Smooth muscle cell of trachea (primary cell): ENCODE measurements around the gene ATAD3A. TPM values are rescaled to one million over a fixed set of nuclear protein-coding genes. Genes with fewer than 3 reads are reported as not detected.

Source experiments
- total RNA-seq: library from RNA; depleted of rRNA; stranded (reverse); fragments of >200 nt; gene quantifications from 2 replicates; pipeline ENCODE4 v1.2.1, GENCODE V29; 2014

ATAD3A gene
- total RNA-seq: 25.1 and 32.7 TPM in 2 replicates

GRCh38 chr1:1511533-1512285 lies at the start of gene ATAD3A:
Gene ATAD3A (plus strand): TSS chr1:1512162. CDS start chr1:1512269, 107 bp downstream.

GRCh38 chr1:1471389-1472052 lies 40.4 kb upstream of the ATAD3A start, which contains the start of gene ATAD3B:
Gene ATAD3B (plus strand): TSS chr1:1471765. CDS start chr1:1471885, 120 bp downstream.

GRCh38 chr1:1540090-1540817 lies 28.3 kb downstream of the ATAD3A start, which contains the start of gene TMEM240:
Gene TMEM240 (minus strand): TSS chr1:1540624. CDS start chr1:1540346, 278 bp downstream.

GRCh38 chr1:1574721-1575537 lies 63.0 kb downstream of the ATAD3A start, which contains the start of gene SSU72:
Gene SSU72 (minus strand): TSS chr1:1574863. CDS start chr1:1574557, 306 bp downstream.

Other genes starting within 250 kb of the ATAD3A start
- gene UBE2J2, start 238.3 kb upstream of the ATAD3A start, total RNA-seq: 48.3 and 110 TPM in 2 replicates
- 2.5 and 4.3 TPM in 2 replicates for gene SCNN1D, start 231.7 kb upstream of the ATAD3A start, total RNA-seq
- 74.6 and 80.6 TPM in 2 replicates for gene ACAP3, start 204.2 kb upstream of the ATAD3A start, total RNA-seq
- 18.2 and 30.3 TPM in 2 replicates for gene PUSL1, start 203.6 kb upstream of the ATAD3A start, total RNA-seq
- gene INTS11, start 187.5 kb upstream of the ATAD3A start, total RNA-seq: 62.8 and 67.6 TPM in 2 replicates
- gene CPTP, start 187.4 kb upstream of the ATAD3A start, total RNA-seq: 8.9 and 22.3 TPM in 2 replicates
- 0.15 and 0.50 TPM in 2 replicates for gene TAS1R3, start 180.9 kb upstream of the ATAD3A start, total RNA-seq
- gene DVL1, start 162.7 kb upstream of the ATAD3A start, total RNA-seq: 81.9 and 138 TPM in 2 replicates
- gene MXRA8, start 153.6 kb upstream of the ATAD3A start, total RNA-seq: 534 and 638 TPM in 2 replicates
- gene AURKAIP1, start 137.0 kb upstream of the ATAD3A start, total RNA-seq: 109 and 137 TPM in 2 replicates
- 140 and 163 TPM in 2 replicates for gene CCNL2, start 112.8 kb upstream of the ATAD3A start, total RNA-seq
- gene MRPL20, start 104.9 kb upstream of the ATAD3A start, total RNA-seq: 63.5 and 109 TPM in 2 replicates
- gene ANKRD65, start 90.9 kb upstream of the ATAD3A start, total RNA-seq: 2.8 and 4.2 TPM in 2 replicates
- gene VWA1, start 76.5 kb upstream of the ATAD3A start, total RNA-seq: 5.2 and 9.6 TPM in 2 replicates
- gene ATAD3C, start 62.5 kb upstream of the ATAD3A start, total RNA-seq: under 0.01 TPM in 1 of 2 replicates, not detected in the other
- 15.0 and 15.1 TPM in 2 replicates for gene ATAD3B, start 40.4 kb upstream of the ATAD3A start, total RNA-seq
- 4.5 and 5.5 TPM in 2 replicates for gene TMEM240, start 28.5 kb downstream of the ATAD3A start, total RNA-seq
- gene SSU72, start 62.7 kb downstream of the ATAD3A start, total RNA-seq: 84.6 and 87.3 TPM in 2 replicates
- 1.6 and 4.1 TPM in 2 replicates for gene FNDC10, start 88.0 kb downstream of the ATAD3A start, total RNA-seq
- 49.2 and 125 TPM in 2 replicates for gene MIB2, start 103.3 kb downstream of the ATAD3A start, total RNA-seq
- 2.5 and 8.3 TPM in 2 replicates for gene MMP23B, start 120.0 kb downstream of the ATAD3A start, total RNA-seq
- 8.3 and 10.5 TPM in 2 replicates for gene CDK11B, start 146.8 kb downstream of the ATAD3A start, total RNA-seq
- gene SLC35E2B, start 180.6 kb downstream of the ATAD3A start, total RNA-seq: 28.8 and 59.7 TPM in 2 replicates
- gene CDK11A, start 212.2 kb downstream of the ATAD3A start, total RNA-seq: 12.5 and 25.0 TPM in 2 replicates